GM19395 (cell line): Measurements from ENCODE around the gene AFAP1L1.

ENCODE experiments used
- ATAC-seq: cut with Tn5 transposase; IDR thresholded peaks from one replicate; pipeline ENCODE4 v1.9.1; 2021; ENCODE audit warnings: mild to moderate bottlenecking, moderate library complexity; ENCODE audit not compliant: unreplicated experiment

Gene AFAP1L1

GRCh38 chr5:149344151-149344550 is 72.5 kb downstream of the AFAP1L1 start:
- no peak for ATAC-seq

- ATAC-seq: peak; percentile 96
These were observed 73.7 kb downstream of the AFAP1L1 start, which contains the start of gene GRPEL2 for GRCh38 chr5:149345147-149345891. GRPEL2 (plus strand) TSS chr5:149345499; CDS start chr5:149345540, 41 bp downstream.

GRCh38 chr5:149345892-149346222 is 74.2 kb downstream of the AFAP1L1 start:
- no peak for ATAC-seq

- no peak for ATAC-seq
These were observed 76.9 kb downstream of the AFAP1L1 start for GRCh38 chr5:149348518-149348917.

- no peak for ATAC-seq
These were observed 77.7 kb downstream of the AFAP1L1 start for GRCh38 chr5:149349382-149349781.

GRCh38 chr5:149352169-149352568 is 80.5 kb downstream of the AFAP1L1 start:
- no peak for ATAC-seq

GRCh38 chr5:149353911-149354310 is 82.3 kb downstream of the AFAP1L1 start:
- ATAC-seq: no peak

- no peak for ATAC-seq
These were observed 84.0 kb downstream of the AFAP1L1 start for GRCh38 chr5:149355688-149356087.

- ATAC-seq: no peak
These were observed 84.7 kb downstream of the AFAP1L1 start for GRCh38 chr5:149356391-149356790.

- ATAC-seq: peak; percentile 99
These were observed 86.0 kb downstream of the AFAP1L1 start, which contains the start of gene PCYOX1L for GRCh38 chr5:149357370-149358293. PCYOX1L (plus strand) TSS chr5:149358046; CDS start chr5:149358069, 23 bp downstream.

- ATAC-seq: peak; percentile 6
These were observed 86.6 kb downstream of the AFAP1L1 start for GRCh38 chr5:149358294-149358651.

GRCh38 chr5:149358868-149359495 is 87.3 kb downstream of the AFAP1L1 start:
- ATAC-seq: no peak

- no peak for ATAC-seq
These were observed 88.6 kb downstream of the AFAP1L1 start for GRCh38 chr5:149360272-149360671.

GRCh38 chr5:149362541-149362940 is 90.9 kb downstream of the AFAP1L1 start:
- ATAC-seq: no peak

- ATAC-seq: no peak
These were observed 91.7 kb downstream of the AFAP1L1 start for GRCh38 chr5:149363358-149363757.

- no peak for ATAC-seq
These were observed 92.3 kb downstream of the AFAP1L1 start for GRCh38 chr5:149363936-149364335.

- no peak for ATAC-seq
These were observed 93.1 kb downstream of the AFAP1L1 start for GRCh38 chr5:149364719-149365118.

GRCh38 chr5:149365418-149365817 is 93.8 kb downstream of the AFAP1L1 start:
- no peak for ATAC-seq

- no peak for ATAC-seq
These were observed 94.6 kb downstream of the AFAP1L1 start for GRCh38 chr5:149366169-149366729.

- ATAC-seq: peak; percentile 70
These were observed 95.8 kb downstream of the AFAP1L1 start for GRCh38 chr5:149367249-149367971.
